ENCODE data around the gene CARD14. TPM values are rescaled to one million over a fixed set of nuclear protein-coding genes. Genes with fewer than 3 reads are reported as not detected.

The CARD14 gene
- total RNA-seq, 1 donor from 2014 or later: 1.1 TPM

DNA sequence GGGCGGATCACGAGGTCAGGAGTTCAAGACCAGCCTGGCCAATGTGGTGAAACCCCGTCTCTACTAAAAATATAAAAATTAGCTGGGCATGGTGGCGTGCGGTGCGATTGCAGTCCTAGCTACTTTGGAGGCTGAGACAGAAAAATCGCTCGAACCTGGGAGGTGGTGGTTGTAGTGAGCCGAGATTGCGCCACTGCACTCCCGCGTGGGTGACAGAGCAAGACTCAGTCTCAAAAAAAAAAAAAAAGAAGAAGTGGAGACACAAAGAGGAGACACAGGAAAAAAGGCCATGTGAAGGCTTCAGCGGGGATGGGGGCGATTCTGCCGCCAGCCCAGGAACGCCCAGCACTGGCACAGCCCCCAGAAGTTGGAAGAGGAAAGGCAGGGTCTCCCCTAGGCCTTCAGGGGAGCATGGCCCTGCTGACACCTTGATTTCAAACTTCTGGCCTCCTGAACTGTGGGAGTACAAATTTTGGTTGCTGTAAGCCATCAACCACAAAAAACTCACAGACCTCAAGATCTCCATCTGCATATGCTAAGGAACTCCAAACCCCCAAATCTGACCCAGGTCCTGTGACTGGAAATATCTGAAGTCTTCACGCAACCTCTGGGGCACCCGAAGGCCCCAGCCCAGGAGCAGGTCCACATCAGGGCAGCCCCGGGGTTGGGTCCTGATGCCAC, 43.3 kb downstream of the CARD14 start:
- Histone ChIP-seq H3K4me1 (no peaks in the 10 kb centered on the region), H3K4me3 (no peak overlapping the region), H3K36me3 (peaks cover 30 to 74% of the 10 kb centered on the region in 2 donors), H3K27ac (no peak overlapping the region), H3K9me3 (no peaks in the 10 kb centered on the region), H3K27me3 (no peaks in the 10 kb centered on the region)
- intact Hi-C loops (cut with DNase I): no loop called here
- TF ChIP-seq, protein P1, sequence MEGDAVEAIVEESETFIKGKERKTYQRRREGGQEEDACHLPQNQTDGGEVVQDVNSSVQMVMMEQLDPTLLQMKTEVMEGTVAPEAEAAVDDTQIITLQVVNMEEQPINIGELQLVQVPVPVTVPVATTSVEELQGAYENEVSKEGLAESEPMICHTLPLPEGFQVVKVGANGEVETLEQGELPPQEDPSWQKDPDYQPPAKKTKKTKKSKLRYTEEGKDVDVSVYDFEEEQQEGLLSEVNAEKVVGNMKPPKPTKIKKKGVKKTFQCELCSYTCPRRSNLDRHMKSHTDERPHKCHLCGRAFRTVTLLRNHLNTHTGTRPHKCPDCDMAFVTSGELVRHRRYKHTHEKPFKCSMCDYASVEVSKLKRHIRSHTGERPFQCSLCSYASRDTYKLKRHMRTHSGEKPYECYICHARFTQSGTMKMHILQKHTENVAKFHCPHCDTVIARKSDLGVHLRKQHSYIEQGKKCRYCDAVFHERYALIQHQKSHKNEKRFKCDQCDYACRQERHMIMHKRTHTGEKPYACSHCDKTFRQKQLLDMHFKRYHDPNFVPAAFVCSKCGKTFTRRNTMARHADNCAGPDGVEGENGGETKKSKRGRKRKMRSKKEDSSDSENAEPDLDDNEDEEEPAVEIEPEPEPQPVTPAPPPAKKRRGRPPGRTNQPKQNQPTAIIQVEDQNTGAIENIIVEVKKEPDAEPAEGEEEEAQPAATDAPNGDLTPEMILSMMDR (IDR thresholded peaks at IDR 0.05): no peak
- DNase-seq (ENCODE audit: low spot score in 2 of 2): no peak

DNA sequence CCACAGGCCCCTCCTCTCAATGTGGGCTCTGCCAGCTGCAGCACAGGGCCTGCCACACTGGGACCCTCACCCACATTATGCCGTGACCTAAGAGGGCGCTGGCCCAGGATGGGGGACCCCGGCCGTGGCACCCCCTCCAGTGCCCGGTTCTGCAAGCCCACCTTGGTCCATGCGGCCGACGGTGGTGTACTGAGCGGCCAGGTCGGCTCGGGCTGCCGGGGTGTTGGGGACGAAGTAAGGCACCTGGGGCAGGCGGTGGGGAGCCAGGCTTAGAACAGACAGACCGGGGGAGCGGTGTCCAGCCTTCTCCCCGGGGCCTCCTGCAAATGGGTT, 43.8 kb downstream of the CARD14 start:
- intact Hi-C loops (cut with DNase I): no loop called here
- TF ChIP-seq, protein P1 (IDR thresholded peaks at IDR 0.05): no peak
- no peaks in the 10 kb centered on the region for H3K9me3 ChIP-seq
- H3K27me3 ChIP-seq: no peaks in the 10 kb centered on the region
- H3K4me3 ChIP-seq: no peak overlapping the region
- H3K4me1 ChIP-seq: no peaks in the 10 kb centered on the region
- H3K27ac ChIP-seq: no peak overlapping the region
- no peak for DNase-seq (ENCODE audit: low spot score in 2 of 2)
- H3K36me3 ChIP-seq: peaks cover 30 to 73% of the 10 kb centered on the region in 2 donors

DNA sequence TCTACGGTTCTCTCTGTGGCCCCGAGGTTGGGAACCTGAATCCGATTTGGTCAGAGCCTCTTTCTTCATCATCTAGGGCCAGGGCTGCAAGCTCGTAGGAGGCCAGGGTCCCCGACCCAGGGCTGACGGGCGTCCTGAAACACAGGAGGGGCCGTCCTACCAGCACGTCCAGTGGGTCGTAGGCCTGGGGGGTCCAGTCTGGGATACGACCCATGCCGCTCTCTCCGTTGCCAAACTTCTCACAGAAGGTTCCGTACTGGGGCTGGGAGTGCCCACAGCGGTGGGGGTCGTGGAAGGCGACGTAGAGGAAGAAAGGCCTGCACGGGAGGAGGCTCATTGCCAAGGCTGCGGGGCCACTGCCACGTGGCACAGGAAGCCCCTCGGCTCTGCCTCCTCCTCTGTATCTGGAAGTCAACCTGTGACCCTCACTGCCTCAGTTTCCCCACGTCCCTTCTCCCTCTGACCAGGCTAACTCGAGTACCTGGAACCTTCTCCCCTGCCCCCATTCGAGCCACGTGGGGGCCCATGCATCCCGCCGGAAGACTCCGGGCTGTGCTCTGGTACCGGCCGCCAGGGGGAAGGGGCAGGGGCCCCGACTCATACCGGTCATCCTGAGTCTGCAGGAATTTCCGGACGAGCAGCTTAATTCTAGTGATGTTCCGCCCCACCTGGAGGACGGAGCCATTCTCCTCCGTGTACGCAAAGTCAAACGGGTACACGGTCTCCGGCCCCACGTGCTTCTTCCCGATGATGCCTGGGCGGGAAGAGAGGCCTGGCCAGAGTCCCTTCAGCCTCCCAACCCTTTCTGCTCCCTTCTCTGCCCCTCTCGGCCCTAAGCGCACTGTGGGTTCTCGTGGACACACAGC, 44.4 kb downstream of the CARD14 start:
- no peak for DNase-seq (ENCODE audit: low spot score in 2 of 2)
- Histone ChIP-seq H3K27me3 (no peaks in the 10 kb centered on the region), H3K4me3 (no peak overlapping the region), H3K4me1 (no peaks in the 10 kb centered on the region), H3K9me3 (no peaks in the 10 kb centered on the region), H3K27ac (no peak overlapping the region), H3K36me3 (peaks cover 28 to 68% of the 10 kb centered on the region in 2 donors)
- intact Hi-C loops (cut with DNase I): no loop called here
- TF ChIP-seq, protein P1 (IDR thresholded peaks at IDR 0.05): no peak

DNA sequence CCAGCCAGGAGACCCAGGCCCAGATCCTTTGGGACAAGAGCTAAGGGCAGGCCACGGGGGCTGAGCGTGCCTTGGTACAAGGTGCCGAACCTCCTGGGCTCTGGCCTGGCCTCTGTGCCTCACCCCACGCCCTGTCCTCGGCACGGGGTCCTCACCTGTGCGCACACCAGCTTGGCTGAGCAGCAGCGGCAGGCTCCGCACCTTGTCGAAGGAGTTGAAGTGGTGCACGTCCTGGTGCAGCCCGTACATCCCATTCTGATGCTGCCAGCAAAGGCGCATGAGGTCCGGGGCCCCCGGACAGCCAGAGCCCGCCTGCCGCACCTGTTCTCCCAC, 45.0 kb downstream of the CARD14 start:
- Histone ChIP-seq H3K9me3 (no peaks in the 10 kb centered on the region), H3K27ac (no peak overlapping the region), H3K4me1 (no peaks in the 10 kb centered on the region), H3K4me3 (no peak overlapping the region), H3K36me3 (peaks cover 27 to 63% of the 10 kb centered on the region in 2 donors), H3K27me3 (no peaks in the 10 kb centered on the region)
- no peak for DNase-seq (ENCODE audit: low spot score in 2 of 2)
- intact Hi-C loops (cut with DNase I): no loop called here
- TF ChIP-seq, protein P1 (IDR thresholded peaks at IDR 0.05): no peak

DNA sequence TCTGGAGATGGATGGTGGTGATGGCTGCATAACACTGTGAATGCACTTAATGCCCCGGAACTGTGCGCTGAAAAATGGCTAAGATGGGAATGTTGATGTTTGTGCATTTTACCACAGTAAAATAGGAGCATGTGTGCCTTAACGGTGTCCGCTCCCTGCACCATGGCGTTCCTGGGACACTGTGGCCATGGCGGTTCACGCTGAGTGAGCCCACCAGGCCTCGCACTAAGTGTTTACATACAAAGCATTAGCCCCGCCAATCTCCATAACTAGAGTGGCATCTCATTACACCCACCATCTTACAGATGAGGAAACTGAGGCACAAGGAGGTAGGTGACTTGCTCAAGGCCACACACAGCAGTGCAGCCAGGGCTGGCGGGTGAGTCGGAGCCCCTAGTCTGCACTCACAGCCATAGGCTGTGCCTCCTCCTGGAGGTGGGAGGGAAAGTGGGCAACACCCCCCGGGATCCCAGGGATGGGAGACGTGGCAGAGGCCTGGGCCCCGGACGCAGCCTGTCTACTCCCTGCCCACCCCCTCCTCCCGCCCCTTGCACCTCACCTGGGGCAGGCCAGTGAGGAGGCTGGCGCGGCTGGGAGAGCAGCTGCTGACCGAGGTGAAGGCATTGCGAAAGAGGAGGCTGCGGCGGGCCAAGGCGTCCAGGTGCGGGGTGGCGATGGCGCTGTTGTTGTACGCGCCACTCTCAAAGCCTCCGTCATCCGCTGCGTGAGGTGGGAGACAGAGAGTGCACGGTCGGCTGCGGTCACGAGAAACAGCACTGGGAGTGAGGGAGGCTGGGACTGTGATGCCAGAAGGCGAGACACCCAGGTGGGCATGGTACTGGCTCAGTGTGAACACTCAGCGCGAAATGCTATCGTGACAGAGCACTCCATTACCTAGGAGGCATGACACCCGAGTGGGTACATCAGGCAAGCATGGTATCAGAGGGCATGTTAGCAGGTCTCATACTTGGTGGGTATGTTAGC, 46.9 kb downstream of the CARD14 start:
- Histone ChIP-seq H3K27ac (no peak overlapping the region), H3K4me1 (peaks cover 3 to 5% of the 10 kb centered on the region in 2 donors), H3K36me3 (peaks cover 10 to 44% of the 10 kb centered on the region in 2 donors), H3K9me3 (no peaks in the 10 kb centered on the region), H3K27me3 (no peaks in the 10 kb centered on the region), H3K4me3 (no peak overlapping the region)
- TF ChIP-seq, protein P1 (IDR thresholded peaks at IDR 0.05): no peak
- DNase-seq (ENCODE audit: low spot score in 2 of 2): no peak
- intact Hi-C loops (cut with DNase I): no loop called here

All from ascending aorta (tissue), 2 donors.